ENCODE results near the gene ZSCAN26. TPM values are rescaled to one million over a fixed set of nuclear protein-coding genes. Genes with fewer than 3 reads are reported as not detected.

ZSCAN26 gene
- total and polyA plus RNA-seq, 2 of the 4 experiments (the other 2 are of a cell fraction): 13.1 to 42.1 TPM

DNA sequence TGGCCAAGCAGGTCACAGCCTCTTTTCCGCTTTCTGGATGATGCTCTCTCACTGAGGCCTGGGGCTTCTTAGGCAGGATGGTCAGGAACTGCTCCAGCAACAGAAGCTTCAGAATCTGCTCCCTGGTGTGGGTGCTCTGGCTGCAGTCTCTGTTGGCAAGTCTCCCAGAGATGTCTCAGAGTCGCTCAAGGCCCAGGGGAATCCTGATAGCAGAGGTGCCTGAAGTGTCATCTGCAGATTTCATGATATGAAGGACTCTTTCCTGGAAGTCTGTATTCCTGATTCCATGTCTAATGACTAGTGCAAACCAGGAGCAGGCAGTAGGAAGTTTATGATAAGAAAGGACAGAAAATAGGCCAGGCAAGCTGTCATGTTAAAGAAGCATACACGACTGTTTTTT lies 48.7 kb downstream of the ZSCAN26 start:
- DNase-seq: peak; percentile 14
- no peak overlapping the region for H4K8ac ChIP-seq (ENCODE audit: low read depth in 2 of 2, low read length in 2 of 2)

More for the DNA sequence above, 48.7 kb downstream of the ZSCAN26 start:
- Histone ChIP-seq H3K27me3 (ENCODE audit: control insufficient read depth, insufficient read depth, low read length) (no peaks in the 10 kb centered on the region), H3K14ac (replicated peaks; ENCODE audit: low read depth, low read length) (no peak overlapping the region), H3K4me2 (ENCODE audit: low read depth, low read length) (no peak overlapping the region), H3K9me3 (ENCODE audit: control insufficient read depth, insufficient read depth, low read length) (no peaks in the 10 kb centered on the region), H3K23ac (ENCODE audit: low read depth, low read length) (no peak overlapping the region), H2AK5ac (ENCODE audit: low read depth, low read length) (no peak overlapping the region), H2BK5ac (ENCODE audit: low read depth, low read length, poor library complexity, severe bottlenecking) (no peak overlapping the region), H3K18ac (ENCODE audit: low read depth, low read length) (no peak overlapping the region), H3K27ac (ENCODE audit: insufficient read depth, low read length) (no peak overlapping the region), H4K20me1 (ENCODE audit: insufficient read depth, low read length) (no peaks in the 10 kb centered on the region), H3K4ac (ENCODE audit: low read depth, low read length) (no peak overlapping the region), H3K4me3 (ENCODE audit: insufficient read depth, low read depth, low read length) (no peak overlapping the region), H4K5ac (ENCODE audit: low read depth, low read length) (no peak overlapping the region), H2BK15ac (ENCODE audit: low read depth, low read length) (no peak overlapping the region), H4K91ac (ENCODE audit: insufficient read depth, low read depth, low read length) (no peak overlapping the region), H2BK20ac (ENCODE audit: low read depth, low read length) (no peak overlapping the region), H2AFZ (replicated peaks; ENCODE audit: low read length, poor library complexity) (no peak overlapping the region), H2AK9ac (replicated peaks; ENCODE audit: low read depth, low read length, poor library complexity) (no peak overlapping the region), H3K4me1 (ENCODE audit: control insufficient read depth, insufficient read depth, low read length) (no peaks in the 10 kb centered on the region), H3K36me3 (ENCODE audit: control insufficient read depth, insufficient read depth, low read length) (no peaks in the 10 kb centered on the region; the same call in 1 of the 2 replicates), H3K79me1 (ENCODE audit: low read depth in 1 of 2, low read length in 2 of 2) (no peaks in the 10 kb centered on the region), H3K9me1 (ENCODE audit: insufficient read depth, low read length) (no peaks in the 10 kb centered on the region), H3K9ac (ENCODE audit: low read depth, low read length) (no peak overlapping the region), H3K56ac (ENCODE audit: extremely low read depth, insufficient read depth, low read length) (no peak overlapping the region), H2BK120ac (ENCODE audit: low read depth, low read length) (no peak overlapping the region)
- TF ChIP-seq POLR2A (IDR thresholded peaks at IDR 0.05; ENCODE audit: low read depth, low read length) (no peak), RCOR1 (IDR thresholded peaks at IDR 0.05; ENCODE audit: insufficient replicate concordance, low read length) (no peak), BHLHE40 (IDR thresholded peaks at IDR 0.05; ENCODE audit: low read depth, low read length) (no peak), MAZ (IDR thresholded peaks at IDR 0.05; ENCODE audit: borderline replicate concordance, low read depth, low read length) (no peak), NFE2L2 (IDR thresholded peaks at IDR 0.05; ENCODE audit: low read depth, low read length) (no peak), FOS (IDR thresholded peaks at IDR 0.05; ENCODE audit: low read depth, low read length) (no peak), CEBPB (IDR thresholded peaks at IDR 0.05; ENCODE audit: low read depth, low read length) (no peak), CHD1 (IDR thresholded peaks at IDR 0.05; ENCODE audit: low read depth, low read length) (no peak), MXI1 (IDR thresholded peaks at IDR 0.05; ENCODE audit: borderline replicate concordance, low read depth, low read length) (no peak), SMC3 (IDR thresholded peaks at IDR 0.05; ENCODE audit: low read depth, low read length) (no peak), RFX5 (IDR thresholded peaks at IDR 0.05; ENCODE audit: low read depth, low read length) (no peak)
- TF ChIP-seq, protein P1, sequence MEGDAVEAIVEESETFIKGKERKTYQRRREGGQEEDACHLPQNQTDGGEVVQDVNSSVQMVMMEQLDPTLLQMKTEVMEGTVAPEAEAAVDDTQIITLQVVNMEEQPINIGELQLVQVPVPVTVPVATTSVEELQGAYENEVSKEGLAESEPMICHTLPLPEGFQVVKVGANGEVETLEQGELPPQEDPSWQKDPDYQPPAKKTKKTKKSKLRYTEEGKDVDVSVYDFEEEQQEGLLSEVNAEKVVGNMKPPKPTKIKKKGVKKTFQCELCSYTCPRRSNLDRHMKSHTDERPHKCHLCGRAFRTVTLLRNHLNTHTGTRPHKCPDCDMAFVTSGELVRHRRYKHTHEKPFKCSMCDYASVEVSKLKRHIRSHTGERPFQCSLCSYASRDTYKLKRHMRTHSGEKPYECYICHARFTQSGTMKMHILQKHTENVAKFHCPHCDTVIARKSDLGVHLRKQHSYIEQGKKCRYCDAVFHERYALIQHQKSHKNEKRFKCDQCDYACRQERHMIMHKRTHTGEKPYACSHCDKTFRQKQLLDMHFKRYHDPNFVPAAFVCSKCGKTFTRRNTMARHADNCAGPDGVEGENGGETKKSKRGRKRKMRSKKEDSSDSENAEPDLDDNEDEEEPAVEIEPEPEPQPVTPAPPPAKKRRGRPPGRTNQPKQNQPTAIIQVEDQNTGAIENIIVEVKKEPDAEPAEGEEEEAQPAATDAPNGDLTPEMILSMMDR (conservative IDR thresholded peaks at IDR 0.05; ENCODE audit: low read depth, low read length): no peak
- TF ChIP-seq, protein P2, sequence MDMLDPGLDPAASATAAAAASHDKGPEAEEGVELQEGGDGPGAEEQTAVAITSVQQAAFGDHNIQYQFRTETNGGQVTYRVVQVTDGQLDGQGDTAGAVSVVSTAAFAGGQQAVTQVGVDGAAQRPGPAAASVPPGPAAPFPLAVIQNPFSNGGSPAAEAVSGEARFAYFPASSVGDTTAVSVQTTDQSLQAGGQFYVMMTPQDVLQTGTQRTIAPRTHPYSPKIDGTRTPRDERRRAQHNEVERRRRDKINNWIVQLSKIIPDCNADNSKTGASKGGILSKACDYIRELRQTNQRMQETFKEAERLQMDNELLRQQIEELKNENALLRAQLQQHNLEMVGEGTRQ (IDR thresholded peaks at IDR 0.05; ENCODE audit: low read depth, low read length): no peak
- TF ChIP-seq, protein P3, sequence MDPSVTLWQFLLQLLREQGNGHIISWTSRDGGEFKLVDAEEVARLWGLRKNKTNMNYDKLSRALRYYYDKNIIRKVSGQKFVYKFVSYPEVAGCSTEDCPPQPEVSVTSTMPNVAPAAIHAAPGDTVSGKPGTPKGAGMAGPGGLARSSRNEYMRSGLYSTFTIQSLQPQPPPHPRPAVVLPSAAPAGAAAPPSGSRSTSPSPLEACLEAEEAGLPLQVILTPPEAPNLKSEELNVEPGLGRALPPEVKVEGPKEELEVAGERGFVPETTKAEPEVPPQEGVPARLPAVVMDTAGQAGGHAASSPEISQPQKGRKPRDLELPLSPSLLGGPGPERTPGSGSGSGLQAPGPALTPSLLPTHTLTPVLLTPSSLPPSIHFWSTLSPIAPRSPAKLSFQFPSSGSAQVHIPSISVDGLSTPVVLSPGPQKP (IDR thresholded peaks at IDR 0.05; ENCODE audit: borderline replicate concordance, low read depth, low read length): no peak
- ATAC-seq (ENCODE audit: low read depth): no peak
- no TSS peak for BruUV-seq (replicated peaks)
- WGBS, 2 experiments (ENCODE audit: extremely low coverage in 2 of 2, insufficient read length in 1 of 2): 56% methylated on average over 3 of the region's 3 CpGs; no CpG with 5 or more reads in 1 of the 2 experiments
- intact Hi-C loops (cut with micrococcal nuclease) (no loop called here), dilution Hi-C loops (cut with HindIII; ENCODE audit: low sequenced_read_pairs, unreplicated experiment) (no loop called here), in situ Hi-C loops (cut with MboI; ENCODE audit: low sequenced_read_pairs) (no loop called here)
- ChIA-PET CTCF (interaction anchor here (1.0 kb wide), 1 partner anchor 20 kb away, joined by 3 read pairs; no protein-coding TSS in a partner anchor), POLR2A (ENCODE audit: unreplicated experiment) (no interaction called here)

Data from IMR-90 (cell line).